Measurements from ENCODE around the gene CCL18. TPM values are rescaled to one million over a fixed set of nuclear protein-coding genes. Genes with fewer than 3 reads are reported as not detected.

CCL18 gene
- total and polyA plus RNA-seq, 9 of the 15 experiments (the other 6 are each of a cell fraction or from before 2014, with no cell fraction given) = not detected

- TF ChIP-seq ARID2 (IDR thresholded peaks at IDR 0.05) (no peak), ZNF121 (CRISPR knock-in tag; conservative IDR thresholded peaks at IDR 0.05) (no peak), KLF6 (CRISPR knock-in tag; IDR thresholded peaks at IDR 0.05; ENCODE audit: borderline replicate concordance) (no peak), ZNF551 (CRISPR knock-in tag; IDR thresholded peaks at IDR 0.05) (no peak), HDAC1 (IDR thresholded peaks at IDR 0.05) (no peak), NR1H2 (CRISPR knock-in tag; IDR thresholded peaks at IDR 0.05) (no peak), ZNF398 (CRISPR knock-in tag; IDR thresholded peaks at IDR 0.05) (no peak), ZNF212 (CRISPR knock-in tag; IDR thresholded peaks at IDR 0.05) (no peak), ZMIZ1 (IDR thresholded peaks at IDR 0.05; ENCODE audit: low read depth in 2 of 2, low read length in 2 of 2) (no peak), SRSF9 (IDR thresholded peaks at IDR 0.05; ENCODE audit: borderline replicate concordance, low read depth, low read length) (no peak), MLLT1 (IDR thresholded peaks at IDR 0.05) (no peak), RREB1 (CRISPR knock-in tag; IDR thresholded peaks at IDR 0.05) (no peak), CTCF (IDR thresholded peaks at IDR 0.05 in 2 of 3, conservative IDR thresholded peaks at IDR 0.05 in 1 of 3; ENCODE audit: insufficient read depth in 2 of 3, low read depth in 1 of 3, low read length in 3 of 3) (no peak)
Observed at GRCh38 chr17:36086791-36087190, 22.7 kb downstream of the CCL18 start (continued).
